IPS DF 6.9 (cell line): ENCODE measurements around the gene VAMP8.
"Not testable (repeated sequence)": the region's sequence is repeated elsewhere in the genome, so short reads cannot be mapped to it uniquely, and the experiment has no call there.

Experiments
- DNase-seq: peaks from one replicate; pipeline ENCODE4 v3.0.0-alpha.2; 2013; ENCODE audit warnings: low read depth, low spot score
- H3K27ac ChIP-seq: one replicate; pipeline ENCODE4 v1.5.1; 2013; ENCODE audit warnings: low read length, control low read depth
- H3K27me3 ChIP-seq: 2 replicates; pipeline ENCODE4 v1.6.1; 2013; ENCODE audit warnings: mild to moderate bottlenecking, low read length; ENCODE audit not compliant: control insufficient read depth, insufficient read depth
- H3K36me3 ChIP-seq: 2 replicates; pipeline ENCODE4 v1.6.1; 2013; ENCODE audit warnings: low read length; ENCODE audit not compliant: control insufficient read depth, insufficient read depth
- H3K4me1 ChIP-seq: 2 replicates; pipeline ENCODE4 v1.6.1; 2013; ENCODE audit warnings: low read length; ENCODE audit not compliant: control insufficient read depth, insufficient read depth
- H3K4me3 ChIP-seq: 2 replicates; pipeline ENCODE4 v1.5.1; 2013; ENCODE audit warnings: mild to moderate bottlenecking, low read length
- H3K9me3 ChIP-seq: 2 replicates; pipeline ENCODE4 v1.6.1; 2013; ENCODE audit warnings: low read length, inconsistent platforms; ENCODE audit not compliant: control insufficient read depth, insufficient read depth
- WGBS: extraction: QIAGEN DNeasy Blood & Tissue Kit; methylation state at CpG from one replicate; pipeline ENCODE4 v1.1.7; 2013; ENCODE audit warnings: mixed read lengths, missing lambda C conversion rate; ENCODE audit not compliant: insufficient read length, insufficient coverage; 5-methylcytosine and 5-hydroxymethylcytosine counted together

VAMP8 gene

DNA sequence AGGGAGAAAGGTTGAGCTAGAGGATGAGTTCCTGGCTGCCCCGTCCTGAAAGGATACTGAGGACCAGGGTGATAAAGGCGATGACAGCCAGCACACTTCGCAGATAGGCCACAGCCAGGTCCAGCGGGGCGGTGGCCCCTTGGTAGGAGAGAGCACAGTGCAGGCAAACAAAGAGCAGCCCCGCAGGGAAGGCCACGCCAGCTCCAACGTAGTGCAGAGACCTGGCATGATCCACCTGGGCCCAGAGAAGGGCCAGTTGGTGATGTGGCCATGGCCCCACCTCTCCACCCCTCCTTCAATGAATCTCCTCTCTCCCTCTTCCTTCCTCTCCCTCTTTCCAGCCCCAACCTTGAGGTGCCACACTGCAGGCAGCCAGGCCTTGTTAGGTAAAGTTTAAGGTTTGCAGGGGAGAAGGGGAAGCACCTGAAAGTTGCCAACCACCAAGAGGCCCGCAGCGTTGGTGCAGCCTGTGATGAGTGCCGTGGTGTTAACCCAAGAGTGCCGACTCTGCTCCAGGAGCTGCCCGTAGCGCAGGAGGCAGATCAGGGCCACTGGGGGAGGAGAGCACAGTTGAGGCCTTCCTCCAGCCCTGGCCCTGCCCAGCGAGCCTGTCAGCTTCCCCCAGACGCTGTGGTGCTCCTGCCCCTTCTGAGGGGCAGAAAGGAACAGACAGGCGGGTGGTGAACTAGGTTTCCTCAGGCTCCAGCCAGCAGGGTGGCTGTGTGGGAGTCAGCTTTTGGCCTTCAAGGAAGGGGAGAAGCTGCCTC is 22.3 kb downstream of the VAMP8 start:
- no peak overlapping the region for H3K27ac ChIP-seq
- DNase-seq, result no peak
- no peaks in the 10 kb centered on the region for H3K9me3 ChIP-seq
- WGBS, result no CpG with 5 or more reads among the region's 17 CpGs
- no peak overlapping the region for H3K4me3 ChIP-seq
- H3K27me3 ChIP-seq, result no peaks in the 10 kb centered on the region
- 0 out of 2 replicates have a peak, but pooled peaks cover 4% of the 10 kb centered on the region for H3K36me3 ChIP-seq
- peaks cover 3% of the 10 kb centered on the region; the same call in 1 of the 2 replicates for H3K4me1 ChIP-seq

DNA sequence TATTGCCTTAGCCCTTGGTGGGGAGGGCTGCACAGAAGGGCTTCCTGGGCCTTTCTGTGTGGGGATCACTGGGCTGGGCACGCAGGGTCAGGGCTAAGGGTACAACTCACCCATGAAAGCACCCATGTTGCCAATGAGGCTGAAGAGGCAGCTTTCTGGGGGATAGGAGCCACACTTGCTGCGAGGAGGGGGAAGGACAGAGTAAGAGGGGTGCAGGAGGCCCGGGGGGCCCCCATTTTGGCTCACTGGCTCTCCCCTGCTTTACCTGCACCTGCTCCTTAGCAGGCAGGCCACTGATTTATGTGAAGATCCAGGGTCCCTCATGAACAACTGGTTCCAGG is 22.8 kb downstream of the VAMP8 start:
- Histone ChIP-seq H3K4me3 (no peak overlapping the region), H3K27ac (no peak overlapping the region), H3K27me3 (no peaks in the 10 kb centered on the region), H3K4me1 (peaks cover 3% of the 10 kb centered on the region; the same call in 1 of the 2 replicates), H3K9me3 (no peaks in the 10 kb centered on the region), H3K36me3 (0 out of 2 replicates have a peak, but pooled peaks cover 4% of the 10 kb centered on the region)
- DNase-seq, result no peak
- WGBS, result no CpG with 5 or more reads among the region's 3 CpGs

DNA sequence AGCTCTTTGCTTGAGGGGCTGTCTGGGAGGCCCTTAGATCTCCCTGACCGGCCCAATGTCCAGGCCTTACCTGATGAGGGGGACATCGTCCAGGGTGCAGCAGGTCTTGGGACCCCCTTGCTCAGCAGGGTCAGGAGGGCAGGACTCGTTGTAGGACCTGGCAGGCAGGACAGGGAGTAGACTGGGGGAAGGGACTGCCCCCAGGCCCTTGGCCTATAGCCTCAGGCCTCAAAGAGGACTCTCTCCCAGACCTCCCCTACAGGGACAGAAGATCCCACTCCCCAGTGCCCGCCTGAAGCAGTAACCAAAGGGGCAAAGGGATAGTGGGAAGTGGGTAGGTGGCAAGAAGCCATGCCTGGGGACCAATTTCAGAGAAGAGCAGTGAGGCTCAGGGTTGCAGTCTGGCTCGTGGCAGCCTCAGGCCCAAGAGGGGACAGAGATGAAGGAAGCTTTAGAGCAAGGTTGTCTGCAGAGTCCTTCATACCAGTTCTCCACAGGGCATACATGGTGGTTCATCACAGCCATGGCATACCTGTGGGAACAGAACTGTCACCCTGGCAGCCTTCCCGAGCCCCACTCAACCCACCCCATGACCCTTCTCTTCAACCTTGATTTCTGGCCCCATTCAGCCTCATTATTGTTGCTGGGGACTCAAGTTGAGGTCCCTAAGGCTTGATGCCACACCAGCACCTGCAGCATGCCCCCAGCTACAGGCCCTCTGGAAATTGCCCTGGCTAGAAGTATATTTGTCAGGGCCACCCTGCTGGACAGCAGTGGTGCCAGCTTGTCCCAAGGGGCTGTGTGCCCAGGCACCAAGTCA is 23.8 kb downstream of the VAMP8 start:
- Histone ChIP-seq H3K4me3 (no peak overlapping the region), H3K27ac (no peak overlapping the region)
- WGBS, result no CpG with 5 or more reads among the region's 6 CpGs

DNA sequence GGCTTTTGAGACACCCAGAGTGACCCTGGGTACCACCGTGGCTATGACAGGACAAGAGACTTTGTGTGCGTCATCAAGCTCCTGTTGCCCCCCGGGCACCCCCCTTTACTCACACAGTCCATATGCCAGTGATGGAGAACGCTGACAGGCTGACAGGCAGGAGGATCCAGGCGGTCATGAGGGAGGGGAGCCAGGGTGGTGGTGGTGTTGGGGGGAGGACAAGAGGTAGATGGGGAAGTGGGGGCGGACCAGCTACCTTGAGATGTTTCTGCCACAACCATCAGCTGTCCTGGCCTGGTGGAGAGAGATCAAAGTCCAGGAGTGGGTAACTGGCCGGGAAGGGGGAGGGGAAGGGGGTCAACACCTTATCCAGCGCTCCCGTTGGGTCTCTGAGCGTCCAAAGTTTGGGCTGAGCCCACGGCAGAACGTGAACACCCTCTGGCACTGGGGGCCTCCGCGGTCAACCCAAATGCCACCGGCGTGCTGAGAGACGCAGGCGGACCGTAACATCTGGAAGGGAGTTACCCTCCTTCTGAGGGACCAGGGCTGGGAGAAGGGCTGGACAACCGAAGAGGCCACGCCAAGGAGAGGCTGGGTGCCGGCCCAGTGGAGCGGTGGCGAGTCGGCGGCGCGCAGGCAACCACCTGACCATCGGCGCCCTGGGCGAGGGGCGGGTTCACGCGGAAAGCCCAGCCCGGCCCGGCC is 24.5 kb downstream of the VAMP8 start:
- no CpG with 5 or more reads among the region's 36 CpGs for WGBS
- peaks cover 3% of the 10 kb centered on the region; the same call in 1 of the 2 replicates for H3K4me1 ChIP-seq
- no peak overlapping the region for H3K27ac ChIP-seq
- H3K27me3 ChIP-seq, result no peaks in the 10 kb centered on the region
- 0 out of 2 replicates have a peak, but pooled peaks cover 4% of the 10 kb centered on the region for H3K36me3 ChIP-seq
- H3K9me3 ChIP-seq, result no peaks in the 10 kb centered on the region
- peak overlapping the region; percentile 98 for H3K4me3 ChIP-seq
- no peak for DNase-seq

More for the DNA sequence above, 23.8 kb downstream of the VAMP8 start:
- H3K36me3 ChIP-seq, result 0 out of 2 replicates have a peak, but pooled peaks cover 4% of the 10 kb centered on the region
- H3K4me1 ChIP-seq, result peaks cover 3% of the 10 kb centered on the region; the same call in 1 of the 2 replicates
- H3K9me3 ChIP-seq, result no peaks in the 10 kb centered on the region
- DNase-seq, result no peak
- no peaks in the 10 kb centered on the region for H3K27me3 ChIP-seq

DNA sequence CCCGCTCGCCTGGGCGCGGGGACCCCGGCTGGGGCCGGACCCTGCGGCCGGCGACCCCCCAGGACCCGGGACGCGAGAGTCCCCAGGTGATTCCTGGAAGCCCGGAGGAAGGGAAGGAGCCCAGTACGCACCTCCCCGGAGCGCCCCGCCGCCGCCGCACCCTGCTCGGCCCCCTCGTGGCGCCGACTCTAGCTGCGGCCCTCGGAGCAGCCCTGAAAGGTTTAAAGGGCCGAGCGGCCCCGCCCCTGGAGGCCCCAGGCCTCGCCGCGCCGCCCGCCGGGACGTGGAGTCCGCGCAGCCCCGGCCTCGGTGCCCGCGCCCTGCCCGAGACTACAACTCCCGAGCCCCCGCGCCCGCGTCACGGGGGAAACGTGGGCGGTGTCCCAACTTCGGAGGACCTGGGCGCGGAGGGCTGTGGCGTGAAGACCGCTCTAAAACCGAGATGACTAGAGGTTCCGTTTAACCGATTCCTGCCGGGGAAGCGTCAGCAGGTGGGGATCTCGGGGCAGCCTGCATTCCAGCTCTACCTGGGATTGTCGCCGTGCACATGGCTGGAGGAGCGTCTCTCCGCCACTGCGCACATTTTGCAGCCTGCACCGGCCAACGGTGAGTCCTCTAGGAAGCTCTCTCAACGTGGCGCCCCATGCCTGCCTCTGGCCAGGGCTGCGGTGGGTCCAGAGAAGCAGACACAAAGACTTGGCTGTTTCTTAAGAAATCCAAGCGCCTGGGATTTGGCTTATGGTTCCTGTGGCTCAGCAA is 25.3 kb downstream of the VAMP8 start, which contains the start of gene TMEM150A:
TSS of gene TMEM150A (minus strand) at position 223 of the 759 bp plus-strand sequence. CDS start 750 bp downstream, outside the sequence.
- peak; percentile 66 for DNase-seq
- Histone ChIP-seq H3K36me3 (no peaks in the 10 kb centered on the region), H3K4me1 (peaks cover 3% of the 10 kb centered on the region; the same call in 1 of the 2 replicates), H3K4me3 (peak within 1 kb of the TSS; percentile 98), H3K27ac (no peak within 1 kb of the TSS), H3K27me3 (no peaks in the 10 kb centered on the region), H3K9me3 (no peaks in the 10 kb centered on the region)
- no CpG with 5 or more reads among the region's 73 CpGs for WGBS

DNA sequence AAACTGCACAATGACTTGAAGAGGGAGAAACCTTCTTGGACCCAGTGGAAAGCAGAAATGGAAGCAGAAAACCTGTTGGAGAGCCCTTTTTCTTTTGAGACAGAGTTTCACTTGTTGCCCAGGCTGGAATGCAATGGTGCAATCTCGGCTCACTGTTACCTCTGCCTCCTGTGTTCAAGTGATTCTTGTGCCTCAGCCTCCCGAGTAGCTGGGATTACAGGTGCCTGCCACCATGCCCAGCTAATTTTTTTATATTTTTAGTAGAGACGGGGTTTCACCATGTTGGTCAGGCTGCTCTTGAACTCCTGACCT is 26.7 kb downstream of the VAMP8 start:
- not testable (repeated sequence) for H3K27ac ChIP-seq, H3K27me3 ChIP-seq, DNase-seq, H3K9me3 ChIP-seq, H3K4me3 ChIP-seq, H3K36me3 ChIP-seq, H3K4me1 ChIP-seq
- WGBS, result no CpG with 5 or more reads among the region's 3 CpGs

DNA sequence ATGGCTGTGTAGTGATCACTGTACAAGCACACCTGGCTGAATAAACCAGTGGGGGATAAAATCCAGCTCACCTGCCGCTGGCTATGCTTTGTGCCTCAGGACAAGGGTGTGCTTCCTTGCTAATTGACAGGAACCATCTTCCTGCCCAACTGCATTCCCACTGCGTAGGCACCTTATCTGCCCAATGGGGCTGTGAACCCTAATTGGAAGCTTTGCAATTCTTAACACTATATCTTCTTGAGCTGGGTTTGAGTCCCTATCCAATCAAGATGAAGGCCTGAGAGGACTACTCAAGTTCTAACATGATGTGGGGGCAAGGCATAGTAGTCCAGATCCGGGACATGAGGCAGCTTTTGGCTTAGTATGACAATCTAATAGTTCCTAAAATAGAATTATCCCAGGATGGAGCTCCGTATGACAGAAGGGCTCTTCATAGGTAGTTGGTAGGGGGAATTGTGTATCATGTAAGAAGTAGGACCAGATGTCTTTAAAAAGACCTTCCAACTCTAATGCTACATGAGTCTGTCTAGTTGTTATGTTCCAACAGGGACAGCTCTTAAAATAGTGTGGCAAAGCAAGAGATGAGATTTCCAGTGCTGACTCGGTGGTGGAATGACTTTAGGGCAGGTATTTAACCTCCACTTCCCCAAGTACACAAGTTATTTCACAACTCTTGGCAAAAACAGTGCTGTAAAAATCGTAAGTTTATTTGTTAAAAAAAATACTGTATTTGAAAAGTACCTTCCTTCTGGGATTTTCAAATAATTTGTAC is 27.4 kb downstream of the VAMP8 start:
- Histone ChIP-seq H3K4me3 (no peak overlapping the region), H3K27ac (no peak overlapping the region), H3K27me3 (no peaks in the 10 kb centered on the region), H3K9me3 (no peaks in the 10 kb centered on the region), H3K36me3 (peaks cover 5% of the 10 kb centered on the region; the same call in 1 of the 2 replicates), H3K4me1 (peaks cover 3% of the 10 kb centered on the region; the same call in 1 of the 2 replicates)
- no peak for DNase-seq
- no CpG with 5 or more reads among the region's 6 CpGs for WGBS

DNA sequence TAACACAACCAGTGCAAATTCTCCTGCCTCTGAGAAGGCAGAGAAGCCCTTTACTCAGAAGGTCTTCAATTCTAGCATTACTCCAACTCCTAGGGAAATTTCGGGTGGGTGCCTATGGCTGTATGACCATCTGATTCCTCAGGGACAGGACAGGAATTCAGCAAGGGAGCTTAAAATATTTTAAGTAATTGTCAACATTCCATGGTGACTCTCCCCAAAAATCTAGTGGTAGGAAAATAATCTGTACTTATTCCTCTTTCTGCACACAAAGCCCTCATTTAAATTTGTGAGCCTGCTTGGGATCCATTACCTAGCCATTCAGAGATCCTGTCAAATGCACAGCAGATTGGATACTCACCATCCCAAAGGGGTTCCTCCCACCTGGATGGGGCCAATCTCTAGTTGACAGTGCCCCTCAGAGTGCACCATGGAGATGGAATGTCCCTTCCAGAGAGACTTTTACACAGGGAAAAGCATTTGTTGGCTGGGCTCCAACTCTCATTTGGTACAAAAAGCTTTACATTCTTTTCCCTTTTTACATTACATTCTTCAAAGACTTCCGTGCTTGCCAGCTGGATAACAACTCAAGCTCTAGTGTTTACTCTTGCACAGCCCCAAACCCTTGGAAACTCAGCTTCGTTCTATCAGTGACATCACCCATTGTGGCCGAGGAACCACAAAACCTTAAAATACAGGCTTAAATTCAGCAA is 28.2 kb downstream of the VAMP8 start:
- WGBS, result no CpG with 5 or more reads among the region's 4 CpGs
- DNase-seq, result no peak
- no peak overlapping the region for H3K4me3 ChIP-seq
- peaks cover 5% of the 10 kb centered on the region; the same call in 1 of the 2 replicates for H3K36me3 ChIP-seq
- H3K4me1 ChIP-seq, result peaks cover 3% of the 10 kb centered on the region; the same call in 1 of the 2 replicates
- no peaks in the 10 kb centered on the region for H3K27me3 ChIP-seq
- H3K27ac ChIP-seq, result no peak overlapping the region
- no peaks in the 10 kb centered on the region for H3K9me3 ChIP-seq

DNA sequence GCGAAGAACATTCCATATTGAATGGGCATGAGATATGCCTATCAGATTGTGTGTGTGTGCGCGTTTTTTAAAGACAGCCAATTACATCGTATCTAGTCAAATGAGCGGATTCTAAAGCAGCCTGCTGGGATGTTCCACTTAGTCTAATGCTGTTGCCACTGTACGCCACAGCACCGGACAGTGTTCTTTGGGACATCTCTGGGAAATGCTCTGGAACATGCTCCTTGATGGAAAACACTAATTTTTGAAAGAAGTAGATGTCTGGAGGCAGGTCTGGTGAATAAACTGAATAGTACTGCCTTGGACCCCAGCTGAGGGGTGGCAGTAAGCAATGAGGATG is 28.7 kb downstream of the VAMP8 start:
- WGBS, result no CpG with 5 or more reads among the region's 7 CpGs
- no peak overlapping the region for H3K27ac ChIP-seq

More for the DNA sequence above, 28.7 kb downstream of the VAMP8 start:
- Histone ChIP-seq H3K9me3 (no peaks in the 10 kb centered on the region), H3K4me1 (peaks cover 3% of the 10 kb centered on the region; the same call in 1 of the 2 replicates), H3K36me3 (peaks cover 5% of the 10 kb centered on the region; the same call in 1 of the 2 replicates), H3K4me3 (no peak overlapping the region), H3K27me3 (no peaks in the 10 kb centered on the region)
- DNase-seq, result no peak
